Mammary epithelial cell (primary cell): ENCODE results near the gene ACSM4.

Source experiments
- CTCF ChIP-seq, 2 donors: IDR thresholded peaks in 1 of 2; conservative IDR thresholded peaks in 1 of 2; 2 replicates each; pipeline ENCODE4 v1.5.1; 2011 to 2012; ENCODE audit warnings: inconsistent platforms in 2 of 2, low read length in 2 of 2, mild to moderate bottlenecking in 2 of 2, control low read depth in 1 of 2, low read depth in 1 of 2; ENCODE audit not compliant: insufficient read depth in 1 of 2; ENCODE audit errors: extremely low read depth in 1 of 2
- EZH2 ChIP-seq: IDR thresholded peaks from 2 replicates; pipeline ENCODE4 v1.6.1; 2012; ENCODE audit warnings: low read length, inconsistent platforms, borderline replicate concordance

- TF ChIP-seq CTCF (conservative IDR thresholded peaks at IDR 0.05 in 1 of 2, IDR thresholded peaks at IDR 0.05 in 1 of 2; ENCODE audit: extremely low read depth in 1 of 2, insufficient read depth in 1 of 2, low read depth in 1 of 2, low read length in 2 of 2) = no peak
- no peak for TF ChIP-seq EZH2
Measured at GRCh38 chr12:7264538-7264937, 39.3 kb upstream of the ACSM4 start.
